K562 (cell line): ENCODE measurements around the gene SPAG9. TPM values are rescaled to one million over a fixed set of nuclear protein-coding genes. Genes with fewer than 3 reads are reported as not detected.

Source experiments
- ASH1L ChIP-seq: fragments of 450-650 bp; IDR thresholded peaks from 2 replicates; pipeline ENCODE4 v1.6.1; 2018; ENCODE audit warnings: borderline replicate concordance, mild to moderate bottlenecking, low read depth; ENCODE audit not compliant: partially characterized antibody
- BCL6 ChIP-seq: fragments of 250-450 bp; sonication (Bioruptor Pico); IDR thresholded peaks from 2 replicates; pipeline ENCODE4 v1.4.0; 2020
- CBX1 ChIP-seq: sonication (generic); IDR thresholded peaks from 2 replicates; pipeline ENCODE4 v1.6.1; 2016; ENCODE audit warnings: antibody characterized with exemption, low read depth, mild to moderate bottlenecking
- ELF1 ChIP-seq: fragments of 200-800 bp; sonication (Bioruptor generic); IDR thresholded peaks from 2 replicates; pipeline ENCODE4 v1.6.1; 2016; ENCODE audit warnings: missing genetic modification characterization, missing compliant biosample characterization
- HMGN3 ChIP-seq: IDR thresholded peaks from 2 replicates; pipeline ENCODE4 v1.6.1; 2011; ENCODE audit warnings: borderline replicate concordance, low read depth, mild to moderate bottlenecking, mixed read lengths, low read length; ENCODE audit not compliant: insufficient read length; ENCODE audit errors: extremely low read depth
- MTF1 ChIP-seq: fragments of 250-450 bp; sonication (Bioruptor Pico); IDR thresholded peaks from 2 replicates; pipeline ENCODE4 v1.9.0; 2021; ENCODE audit warnings: moderate library complexity, mild to moderate bottlenecking, inconsistent platforms, borderline replicate concordance
- RAD51 ChIP-seq: fragments of 450-650 bp; IDR thresholded peaks from 2 replicates; pipeline ENCODE4 v1.7.1; 2016; ENCODE audit warnings: low read depth, mild to moderate bottlenecking, borderline replicate concordance
- RFX5 ChIP-seq: IDR thresholded peaks from 2 replicates; pipeline ENCODE4 v1.6.1; 2011; ENCODE audit warnings: low read depth, mild to moderate bottlenecking, improper control_type of control experiment, low read length
- ZFP30 ChIP-seq: fragments of 250-450 bp; sonication (Bioruptor Pico); IDR thresholded peaks from 2 replicates; pipeline ENCODE4 v1.8.0; 2022; ENCODE audit warnings: moderate library complexity, mild to moderate bottlenecking, inconsistent platforms, borderline replicate concordance
- polyA plus RNA-seq, 8 experiments: library from polyadenylated mRNA; depleted of rRNA in 4 of 8; stranded (reverse) in 5 of 8; unstranded in 3 of 8; fragments of >200 nt; fragmentation: Nextera tagmentation in 2 of 8; fragmentation: Illumina TruSeq in 1 of 8; extraction: Ambion mirVana in 2 of 8; extraction: Trizol in 1 of 8; gene quantifications; 2 replicates each; pipeline versions ENCODE4 v1.2.1 to v1.2.3, GENCODE V29; 2011 to 2014; ENCODE audit warnings: inconsistent platforms in 1 of 8, missing spikeins in 1 of 8
- total RNA-seq, 7 experiments: library from RNA; depleted of rRNA in 6 of 7; stranded (reverse); fragments of >200 nt in 6 of 7; fragmentation: Illumina TruSeq in 2 of 7; extraction: Trizol in 2 of 7; gene quantifications; 2 replicates each; pipeline versions ENCODE4 v1.2.1 to v1.2.3, GENCODE V29; 2011 to 2021; ENCODE audit warnings: low replicate concordance in 1 of 7
- TF ChIP-seq, protein P1 (sequence below), 2 experiments: fragments of 250-450 bp in 1 of 2; fragments of 450-650 bp in 1 of 2; sonication (Bioruptor Pico) in 1 of 2; IDR thresholded peaks; 2 replicates each; pipeline versions ENCODE4 v1.6.1 to v1.8.0; 2016 to 2021; ENCODE audit warnings: mild to moderate bottlenecking in 2 of 2, moderate library complexity in 2 of 2, missing compliant biosample characterization in 1 of 2, missing genetic modification characterization in 1 of 2
- TF ChIP-seq, protein P2 (sequence below): sonication (generic); formaldehyde crosslinking; IDR thresholded peaks from 2 replicates; pipeline ENCODE4 v1.8.0; 2022; ENCODE audit warnings: mild to moderate bottlenecking, missing genetic modification reagents
- TF ChIP-seq, protein P3 (sequence below), 2 experiments: fragments of 200-800 bp in 1 of 2; sonication (Bioruptor generic) in 1 of 2; sonication (generic) in 1 of 2; formaldehyde crosslinking in 1 of 2; IDR thresholded peaks in 1 of 2; conservative IDR thresholded peaks in 1 of 2; 2 replicates each; pipeline versions ENCODE4 v1.5.0 to v1.6.1; 2016 to 2020; ENCODE audit warnings: missing compliant biosample characterization in 1 of 2, missing genetic modification characterization in 1 of 2, missing genetic modification reagents in 1 of 2
- TF ChIP-seq, protein P4 (sequence below): fragments of 250-450 bp; sonication (Bioruptor Pico); IDR thresholded peaks from 2 replicates; pipeline ENCODE4 v1.4.0; 2020; ENCODE audit warnings: mild to moderate bottlenecking, moderate library complexity, borderline replicate concordance
- TF ChIP-seq, protein P5 (sequence below): sonication (generic); formaldehyde crosslinking; IDR thresholded peaks from 2 replicates; pipeline ENCODE4 v1.8.1; 2023; ENCODE audit warnings: mild to moderate bottlenecking, missing genetic modification reagents

Gene SPAG9
- total and polyA plus RNA-seq, 9 of the 15 experiments (the other 6 are each of a cell fraction or from before 2014, with no cell fraction given), result 12.2 to 99.2 (median 58.2) TPM

DNA sequence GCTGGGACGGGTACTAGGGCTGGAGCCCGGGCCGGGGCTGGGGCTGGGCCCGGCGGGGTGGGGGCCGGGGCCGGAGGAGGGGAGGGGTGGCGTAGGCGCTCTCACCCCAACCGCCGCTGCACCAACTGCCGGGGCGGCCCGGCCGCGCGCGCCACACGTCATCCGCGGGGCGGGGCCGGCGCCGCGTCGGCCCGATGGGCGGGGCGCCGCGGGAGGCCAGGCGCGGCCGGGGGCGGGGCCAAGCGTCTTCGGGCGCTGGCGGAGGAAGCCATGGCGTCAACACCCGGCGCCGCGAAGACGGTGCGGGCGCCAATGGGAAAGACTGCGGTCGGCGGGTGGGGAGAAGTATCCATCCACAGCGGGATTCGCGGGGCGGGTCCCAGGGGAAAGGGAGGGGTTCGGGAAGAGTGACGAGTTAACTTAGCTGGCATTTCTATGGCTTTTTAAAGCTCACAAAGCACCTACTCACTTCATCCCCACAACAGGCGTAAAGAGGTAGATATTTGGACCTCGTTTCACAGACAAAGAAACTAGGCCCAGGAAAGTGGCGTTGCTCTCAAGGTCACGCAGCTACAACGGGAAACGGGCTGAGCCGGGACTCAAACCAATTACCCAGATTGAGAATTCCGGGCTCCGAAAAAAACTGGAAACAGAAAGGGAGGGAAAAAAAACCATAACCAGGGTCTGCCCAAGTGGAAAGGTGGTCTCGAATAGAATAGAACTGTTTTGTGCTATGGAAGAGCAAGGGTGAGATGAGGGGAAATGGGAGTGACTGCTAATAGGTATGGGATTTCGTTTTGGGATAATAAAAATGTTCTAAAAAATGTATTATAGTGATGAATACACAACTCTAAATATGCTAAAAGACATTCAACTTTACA is at the start of gene SPAG9 (continued):
- TF ChIP-seq BCL6 (CRISPR knock-in tag) (no peak), CBX1 (no peak), MTF1 (no peak), RFX5 (no peak), RAD51 (no peak), HMGN3 (peak; percentile 27), ZFP30 (no peak), ASH1L (peak; percentile 38), ELF1 (tag) (0 out of 2 replicates have a peak, but pooled peaks have one; percentile 10)
- TF ChIP-seq, protein P1, sequence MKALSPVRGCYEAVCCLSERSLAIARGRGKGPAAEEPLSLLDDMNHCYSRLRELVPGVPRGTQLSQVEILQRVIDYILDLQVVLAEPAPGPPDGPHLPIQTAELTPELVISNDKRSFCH (CRISPR knock-in tag; IDR thresholded peaks at IDR 0.05), result no peak
- TF ChIP-seq, protein P1 (tag; IDR thresholded peaks at IDR 0.05), result no peak
- TF ChIP-seq, protein P2, sequence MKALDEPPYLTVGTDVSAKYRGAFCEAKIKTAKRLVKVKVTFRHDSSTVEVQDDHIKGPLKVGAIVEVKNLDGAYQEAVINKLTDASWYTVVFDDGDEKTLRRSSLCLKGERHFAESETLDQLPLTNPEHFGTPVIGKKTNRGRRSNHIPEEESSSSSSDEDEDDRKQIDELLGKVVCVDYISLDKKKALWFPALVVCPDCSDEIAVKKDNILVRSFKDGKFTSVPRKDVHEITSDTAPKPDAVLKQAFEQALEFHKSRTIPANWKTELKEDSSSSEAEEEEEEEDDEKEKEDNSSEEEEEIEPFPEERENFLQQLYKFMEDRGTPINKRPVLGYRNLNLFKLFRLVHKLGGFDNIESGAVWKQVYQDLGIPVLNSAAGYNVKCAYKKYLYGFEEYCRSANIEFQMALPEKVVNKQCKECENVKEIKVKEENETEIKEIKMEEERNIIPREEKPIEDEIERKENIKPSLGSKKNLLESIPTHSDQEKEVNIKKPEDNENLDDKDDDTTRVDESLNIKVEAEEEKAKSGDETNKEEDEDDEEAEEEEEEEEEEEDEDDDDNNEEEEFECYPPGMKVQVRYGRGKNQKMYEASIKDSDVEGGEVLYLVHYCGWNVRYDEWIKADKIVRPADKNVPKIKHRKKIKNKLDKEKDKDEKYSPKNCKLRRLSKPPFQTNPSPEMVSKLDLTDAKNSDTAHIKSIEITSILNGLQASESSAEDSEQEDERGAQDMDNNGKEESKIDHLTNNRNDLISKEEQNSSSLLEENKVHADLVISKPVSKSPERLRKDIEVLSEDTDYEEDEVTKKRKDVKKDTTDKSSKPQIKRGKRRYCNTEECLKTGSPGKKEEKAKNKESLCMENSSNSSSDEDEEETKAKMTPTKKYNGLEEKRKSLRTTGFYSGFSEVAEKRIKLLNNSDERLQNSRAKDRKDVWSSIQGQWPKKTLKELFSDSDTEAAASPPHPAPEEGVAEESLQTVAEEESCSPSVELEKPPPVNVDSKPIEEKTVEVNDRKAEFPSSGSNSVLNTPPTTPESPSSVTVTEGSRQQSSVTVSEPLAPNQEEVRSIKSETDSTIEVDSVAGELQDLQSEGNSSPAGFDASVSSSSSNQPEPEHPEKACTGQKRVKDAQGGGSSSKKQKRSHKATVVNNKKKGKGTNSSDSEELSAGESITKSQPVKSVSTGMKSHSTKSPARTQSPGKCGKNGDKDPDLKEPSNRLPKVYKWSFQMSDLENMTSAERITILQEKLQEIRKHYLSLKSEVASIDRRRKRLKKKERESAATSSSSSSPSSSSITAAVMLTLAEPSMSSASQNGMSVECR (CRISPR knock-in tag), result no peak
- TF ChIP-seq, protein P3, sequence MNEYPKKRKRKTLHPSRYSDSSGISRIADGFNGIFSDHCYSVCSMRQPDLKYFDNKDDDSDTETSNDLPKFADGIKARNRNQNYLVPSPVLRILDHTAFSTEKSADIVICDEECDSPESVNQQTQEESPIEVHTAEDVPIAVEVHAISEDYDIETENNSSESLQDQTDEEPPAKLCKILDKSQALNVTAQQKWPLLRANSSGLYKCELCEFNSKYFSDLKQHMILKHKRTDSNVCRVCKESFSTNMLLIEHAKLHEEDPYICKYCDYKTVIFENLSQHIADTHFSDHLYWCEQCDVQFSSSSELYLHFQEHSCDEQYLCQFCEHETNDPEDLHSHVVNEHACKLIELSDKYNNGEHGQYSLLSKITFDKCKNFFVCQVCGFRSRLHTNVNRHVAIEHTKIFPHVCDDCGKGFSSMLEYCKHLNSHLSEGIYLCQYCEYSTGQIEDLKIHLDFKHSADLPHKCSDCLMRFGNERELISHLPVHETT (CRISPR knock-in tag; conservative IDR thresholded peaks at IDR 0.05 in 1 of 2, IDR thresholded peaks at IDR 0.05 in 1 of 2), result peak in 1 of 2 experiments; percentile 70; a peak in 2 of 4 replicates
- TF ChIP-seq, protein P4, sequence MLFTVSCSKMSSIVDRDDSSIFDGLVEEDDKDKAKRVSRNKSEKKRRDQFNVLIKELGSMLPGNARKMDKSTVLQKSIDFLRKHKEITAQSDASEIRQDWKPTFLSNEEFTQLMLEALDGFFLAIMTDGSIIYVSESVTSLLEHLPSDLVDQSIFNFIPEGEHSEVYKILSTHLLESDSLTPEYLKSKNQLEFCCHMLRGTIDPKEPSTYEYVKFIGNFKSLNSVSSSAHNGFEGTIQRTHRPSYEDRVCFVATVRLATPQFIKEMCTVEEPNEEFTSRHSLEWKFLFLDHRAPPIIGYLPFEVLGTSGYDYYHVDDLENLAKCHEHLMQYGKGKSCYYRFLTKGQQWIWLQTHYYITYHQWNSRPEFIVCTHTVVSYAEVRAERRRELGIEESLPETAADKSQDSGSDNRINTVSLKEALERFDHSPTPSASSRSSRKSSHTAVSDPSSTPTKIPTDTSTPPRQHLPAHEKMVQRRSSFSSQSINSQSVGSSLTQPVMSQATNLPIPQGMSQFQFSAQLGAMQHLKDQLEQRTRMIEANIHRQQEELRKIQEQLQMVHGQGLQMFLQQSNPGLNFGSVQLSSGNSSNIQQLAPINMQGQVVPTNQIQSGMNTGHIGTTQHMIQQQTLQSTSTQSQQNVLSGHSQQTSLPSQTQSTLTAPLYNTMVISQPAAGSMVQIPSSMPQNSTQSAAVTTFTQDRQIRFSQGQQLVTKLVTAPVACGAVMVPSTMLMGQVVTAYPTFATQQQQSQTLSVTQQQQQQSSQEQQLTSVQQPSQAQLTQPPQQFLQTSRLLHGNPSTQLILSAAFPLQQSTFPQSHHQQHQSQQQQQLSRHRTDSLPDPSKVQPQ (CRISPR knock-in tag), result no peak
- TF ChIP-seq, protein P5, sequence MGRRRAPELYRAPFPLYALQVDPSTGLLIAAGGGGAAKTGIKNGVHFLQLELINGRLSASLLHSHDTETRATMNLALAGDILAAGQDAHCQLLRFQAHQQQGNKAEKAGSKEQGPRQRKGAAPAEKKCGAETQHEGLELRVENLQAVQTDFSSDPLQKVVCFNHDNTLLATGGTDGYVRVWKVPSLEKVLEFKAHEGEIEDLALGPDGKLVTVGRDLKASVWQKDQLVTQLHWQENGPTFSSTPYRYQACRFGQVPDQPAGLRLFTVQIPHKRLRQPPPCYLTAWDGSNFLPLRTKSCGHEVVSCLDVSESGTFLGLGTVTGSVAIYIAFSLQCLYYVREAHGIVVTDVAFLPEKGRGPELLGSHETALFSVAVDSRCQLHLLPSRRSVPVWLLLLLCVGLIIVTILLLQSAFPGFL (CRISPR knock-in tag), result no peak
